PC-3 (cell line): ENCODE results near the gene FEM1C. TPM values are rescaled to one million over a fixed set of nuclear protein-coding genes. Genes with fewer than 3 reads are reported as not detected.

ENCODE experiments used
- ATAC-seq: fragments of 200-7000 bp; cut with Tn5 transposase; 2 replicates; pipeline ENCODE4 v1.9.1; 2020; ENCODE audit warnings: mild to moderate bottlenecking, moderate library complexity
- BruUV-seq: library from RNA; stranded (reverse); fragments of 400-500 nt; replicated peaks from 2 replicates; lab custom pipeline; 2021; lab: Mats Ljungman, UMichigan
- CTCF ChIA-PET: fragments of 300-600 bp; sonication (Branson Sonifier 250); formaldehyde crosslinking; loops from one replicate; lab custom pipeline; 2022; ENCODE audit warnings: antibody characterized with exemption; lab: Charles Lee
- POLR2A ChIA-PET: fragments of 300-600 bp; sonication (Branson Sonifier 250); formaldehyde crosslinking; loops from one replicate; lab custom pipeline; 2022; ENCODE audit warnings: antibody characterized with exemption; ENCODE audit not compliant: unreplicated experiment; lab: Charles Lee
- DNase-seq: peaks from one replicate; pipeline ENCODE4 v3.0.0-alpha.2; 2015
- H2AFZ ChIP-seq: fragments of 300-600 bp; sonication (generic); 2 replicates; pipeline ENCODE4 v1.6.0; 2016; ENCODE audit warnings: antibody characterized with exemption, low read length
- H3F3A ChIP-seq: fragments of 300-600 bp; sonication (generic); one replicate; pipeline ENCODE4 v1.6.0; 2017; ENCODE audit warnings: antibody characterized with exemption, low read length, control low read depth, mild to moderate bottlenecking; ENCODE audit not compliant: unreplicated experiment
- H3K27ac ChIP-seq: fragments of 300-600 bp; sonication (generic); 2 replicates; pipeline ENCODE4 v1.5.1; 2016; ENCODE audit warnings: mild to moderate bottlenecking, low read length
- H3K27me3 ChIP-seq: fragments of 300-600 bp; sonication (generic); 2 replicates; pipeline ENCODE4 v1.6.1; 2016; ENCODE audit warnings: low read length, mixed read lengths
- H3K36me3 ChIP-seq: fragments of 300-600 bp; sonication (generic); 2 replicates; pipeline ENCODE4 v1.6.1; 2016; ENCODE audit warnings: low read depth, mixed run types, low read length, mixed read lengths
- H3K4me1 ChIP-seq: fragments of 300-600 bp; sonication (generic); 2 replicates; pipeline ENCODE4 v1.5.1; 2016; ENCODE audit warnings: low read length; ENCODE audit not compliant: insufficient read depth
- H3K4me2 ChIP-seq: fragments of 300-600 bp; sonication (generic); 2 replicates; pipeline ENCODE4 v1.6.0; 2016; ENCODE audit warnings: low read length
- H3K4me3 ChIP-seq: fragments of 300-600 bp; sonication (generic); 2 replicates; pipeline ENCODE4 v1.5.1; 2016; ENCODE audit warnings: mild to moderate bottlenecking, low read length, mixed read lengths
- H3K79me2 ChIP-seq: fragments of 300-600 bp; sonication (generic); 2 replicates; pipeline ENCODE4 v1.6.1; 2017; ENCODE audit warnings: low read length, mixed read lengths
- H3K9ac ChIP-seq: fragments of 300-600 bp; sonication (generic); 2 replicates; pipeline ENCODE4 v1.6.0; 2016; ENCODE audit warnings: mild to moderate bottlenecking, low read length
- H3K9me2 ChIP-seq: fragments of 300-600 bp; sonication (generic); replicated peaks from 2 replicates; pipeline ENCODE4 v1.6.1; 2016; ENCODE audit warnings: mixed run types, low read length, mixed read lengths
- H3K9me3 ChIP-seq: fragments of 300-600 bp; sonication (generic); 2 replicates; pipeline ENCODE4 v1.6.1; 2016; ENCODE audit warnings: low read length, mixed read lengths
- H4K20me1 ChIP-seq: fragments of 300-600 bp; sonication (generic); 2 replicates; pipeline ENCODE4 v1.6.1; 2016; ENCODE audit warnings: low read length, mixed read lengths
- EZH2 ChIP-seq: fragments of 300-600 bp; sonication (generic); IDR thresholded peaks from one replicate; pipeline ENCODE4 v1.6.1; 2017; ENCODE audit warnings: antibody characterized with exemption, mild to moderate bottlenecking, low read length; ENCODE audit not compliant: unreplicated experiment
- EZH2phosphoT487 ChIP-seq: fragments of 300-600 bp; sonication (generic); IDR thresholded peaks from 2 replicates; pipeline ENCODE4 v1.6.1; 2018; ENCODE audit warnings: mild to moderate bottlenecking, antibody characterized with exemption, low read length, borderline replicate concordance
- intact Hi-C: fragments of 100-400 bp; cut with micrococcal nuclease; formaldehyde crosslinking; loops from 2 replicates; pipeline ENCODE4 v1.9.0; 2023
- total RNA-seq: library from RNA; depleted of rRNA; stranded (reverse); fragments of >200 nt; gene quantifications from 2 replicates; pipeline ENCODE4 v1.2.3, GENCODE V29; 2014
- TF ChIP-seq, protein P1 (sequence below): fragments of 300-600 bp; sonication (generic); conservative IDR thresholded peaks from 2 replicates; pipeline ENCODE4 v1.5.1; 2017; ENCODE audit warnings: antibody characterized with exemption, low read depth, mild to moderate bottlenecking, low read length

FEM1C gene
- total RNA-seq, 1 experiment from 2014 or later: 8.4 TPM

DNA sequence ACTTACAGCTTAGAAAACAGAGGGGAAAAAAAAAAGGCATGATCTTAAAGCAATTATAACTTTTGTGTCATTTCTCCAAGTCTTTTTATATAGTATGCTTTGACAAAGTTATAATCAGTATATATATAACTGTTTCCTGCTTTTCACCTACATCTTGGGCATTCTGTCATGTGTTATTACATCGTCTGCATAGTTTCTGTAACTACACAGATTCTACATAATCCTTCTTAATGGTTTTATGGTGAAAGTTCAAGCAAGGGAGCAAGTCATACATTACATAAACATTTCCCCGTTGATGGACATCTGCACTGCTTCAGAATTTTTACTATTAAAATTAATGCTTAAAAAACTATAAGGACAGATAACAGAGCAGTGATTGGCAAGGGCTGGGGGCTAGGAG is 12.1 kb downstream of the FEM1C start:
- no peak overlapping the region for H3K9ac ChIP-seq
- H4K20me1 ChIP-seq: peaks cover 45% of the 10 kb centered on the region
- no peaks in the 10 kb centered on the region for H3F3A ChIP-seq
- ChIA-PET POLR2A (interaction anchor here (0.6 kb wide), 1 partner anchor 12 kb away, joined by 3 read pairs; the partner anchor contains the start of gene FEM1C), CTCF (no interaction called here)
- H3K4me2 ChIP-seq: peak overlapping the region; percentile 12
- peak overlapping the region; percentile 17; the same call in 1 of the 2 replicates for H3K27ac ChIP-seq
- no peak overlapping the region for H3K4me3 ChIP-seq
- TF ChIP-seq EZH2: no peak
- TF ChIP-seq, protein P1, sequence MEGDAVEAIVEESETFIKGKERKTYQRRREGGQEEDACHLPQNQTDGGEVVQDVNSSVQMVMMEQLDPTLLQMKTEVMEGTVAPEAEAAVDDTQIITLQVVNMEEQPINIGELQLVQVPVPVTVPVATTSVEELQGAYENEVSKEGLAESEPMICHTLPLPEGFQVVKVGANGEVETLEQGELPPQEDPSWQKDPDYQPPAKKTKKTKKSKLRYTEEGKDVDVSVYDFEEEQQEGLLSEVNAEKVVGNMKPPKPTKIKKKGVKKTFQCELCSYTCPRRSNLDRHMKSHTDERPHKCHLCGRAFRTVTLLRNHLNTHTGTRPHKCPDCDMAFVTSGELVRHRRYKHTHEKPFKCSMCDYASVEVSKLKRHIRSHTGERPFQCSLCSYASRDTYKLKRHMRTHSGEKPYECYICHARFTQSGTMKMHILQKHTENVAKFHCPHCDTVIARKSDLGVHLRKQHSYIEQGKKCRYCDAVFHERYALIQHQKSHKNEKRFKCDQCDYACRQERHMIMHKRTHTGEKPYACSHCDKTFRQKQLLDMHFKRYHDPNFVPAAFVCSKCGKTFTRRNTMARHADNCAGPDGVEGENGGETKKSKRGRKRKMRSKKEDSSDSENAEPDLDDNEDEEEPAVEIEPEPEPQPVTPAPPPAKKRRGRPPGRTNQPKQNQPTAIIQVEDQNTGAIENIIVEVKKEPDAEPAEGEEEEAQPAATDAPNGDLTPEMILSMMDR: no peak
- no peak for TF ChIP-seq EZH2phosphoT487
- no peaks in the 10 kb centered on the region for H3K27me3 ChIP-seq
- no TSS peak for BruUV-seq
- peaks cover 99% of the 10 kb centered on the region for H3K79me2 ChIP-seq
- no peaks in the 10 kb centered on the region for H3K9me3 ChIP-seq
- ATAC-seq (peak; percentile 56), DNase-seq (peak; percentile 15)
- no peaks in the 10 kb centered on the region for H3K9me2 ChIP-seq
- H3K36me3 ChIP-seq: peaks cover 40% of the 10 kb centered on the region; the same call in 1 of the 2 replicates
- intact Hi-C loops: no loop called here
- peaks cover 53% of the 10 kb centered on the region for H3K4me1 ChIP-seq
- H2AFZ ChIP-seq: no peak overlapping the region

- Histone ChIP-seq H3K9me3 (no peaks in the 10 kb centered on the region), H3K27me3 (no peaks in the 10 kb centered on the region), H3K36me3 (peaks cover 37% of the 10 kb centered on the region; the same call in 1 of the 2 replicates), H2AFZ (no peak overlapping the region), H3K27ac (peak overlapping the region; percentile 17), H4K20me1 (peaks cover 45% of the 10 kb centered on the region), H3K4me3 (no peak overlapping the region; the same call in 1 of the 2 replicates), H3K9me2 (no peaks in the 10 kb centered on the region), H3K4me2 (peak overlapping the region; percentile 12), H3K9ac (no peak overlapping the region), H3F3A (no peaks in the 10 kb centered on the region), H3K79me2 (peaks cover 99% of the 10 kb centered on the region), H3K4me1 (peaks cover 53% of the 10 kb centered on the region)
- TF ChIP-seq, protein P1: no peak
- TF ChIP-seq EZH2 (no peak), EZH2phosphoT487 (no peak)
- ChIA-PET CTCF (no interaction called here), POLR2A (interaction anchor here (0.6 kb wide), 1 partner anchor 12 kb away, joined by 3 read pairs; the partner anchor contains the start of gene FEM1C)
- no TSS peak for BruUV-seq
- DNase-seq (peak; percentile 15), ATAC-seq (peak; percentile 77)
- intact Hi-C loops: no loop called here
Observed at GRCh38 chr5:115531787-115532367, 12.7 kb downstream of the FEM1C start.

GRCh38 chr5:115531380-115531779 is 13.2 kb downstream of the FEM1C start:
- ATAC-seq: no peak
- no peaks in the 10 kb centered on the region for H3K27me3 ChIP-seq
- POLR2A ChIA-PET: no interaction called here
- peaks cover 38% of the 10 kb centered on the region; the same call in 1 of the 2 replicates for H3K36me3 ChIP-seq
- CTCF ChIA-PET: no interaction called here
- H3K9me3 ChIP-seq: no peaks in the 10 kb centered on the region
- BruUV-seq: no TSS peak
- TF ChIP-seq EZH2phosphoT487 (no peak), EZH2 (no peak)
- TF ChIP-seq, protein P1: no peak
- H3K9me2 ChIP-seq: no peaks in the 10 kb centered on the region
- DNase-seq: no peak
- no peaks in the 10 kb centered on the region for H3F3A ChIP-seq
- intact Hi-C loops: no loop called here
- H3K27ac ChIP-seq: peak overlapping the region; percentile 17; the same call in 1 of the 2 replicates
- no peak overlapping the region for H2AFZ ChIP-seq
- no peak overlapping the region for H3K9ac ChIP-seq
- peaks cover 99% of the 10 kb centered on the region for H3K79me2 ChIP-seq
- H3K4me3 ChIP-seq: no peak overlapping the region; the same call in 1 of the 2 replicates
- H3K4me2 ChIP-seq: peak overlapping the region; percentile 12
- H3K4me1 ChIP-seq: peaks cover 58% of the 10 kb centered on the region
- peaks cover 47% of the 10 kb centered on the region for H4K20me1 ChIP-seq
